Astrocyte (in vitro differentiated cells and primary cell): ENCODE data around the gene UCN2. TPM values are rescaled to one million over a fixed set of nuclear protein-coding genes. Genes with fewer than 3 reads are reported as not detected.

Experiments
- DNase-seq: peaks from one replicate; pipeline ENCODE4 v3.0.0-alpha.2; 2010; ENCODE audit warnings: low read depth
- FAIRE-seq: peaks from 2 replicates; lab custom pipeline; 2011; peaks lifted over from hg19 to GRCh38; lab: Jason Lieb, UNC
- H2AFZ ChIP-seq: 2 replicates; pipeline ENCODE4 v1.6.0; 2012; ENCODE audit warnings: low read depth, low read length, inconsistent platforms
- H3K27ac ChIP-seq: 2 replicates; pipeline ENCODE4 v1.5.1; 2011; ENCODE audit warnings: low read depth, low read length, inconsistent platforms
- H3K27me3 ChIP-seq: 2 replicates; pipeline ENCODE4 v1.6.0; 2011; ENCODE audit warnings: low read length, inconsistent platforms; ENCODE audit not compliant: insufficient read depth
- H3K36me3 ChIP-seq: 2 replicates; pipeline ENCODE4 v1.5.1; 2011; ENCODE audit warnings: low read length, inconsistent platforms; ENCODE audit not compliant: insufficient read depth
- H3K4me1 ChIP-seq: 2 replicates; pipeline ENCODE4 v1.5.1; 2011; ENCODE audit warnings: low read length, inconsistent platforms; ENCODE audit not compliant: insufficient read depth
- H3K4me2 ChIP-seq: 2 replicates; pipeline ENCODE4 v1.6.0; 2012; ENCODE audit warnings: low read length, inconsistent platforms
- H3K4me3 ChIP-seq: 2 replicates; pipeline ENCODE4 v1.5.1; 2011; ENCODE audit warnings: low read depth, mild to moderate bottlenecking, low read length, inconsistent platforms; ENCODE audit not compliant: insufficient read depth
- H3K79me2 ChIP-seq: 2 replicates; pipeline ENCODE4 v1.6.0; 2012; ENCODE audit warnings: mild to moderate bottlenecking, low read length, inconsistent platforms; ENCODE audit not compliant: insufficient read depth
- H3K9ac ChIP-seq: 2 replicates; pipeline ENCODE4 v1.6.0; 2012; ENCODE audit warnings: mild to moderate bottlenecking, low read length, inconsistent platforms
- H3K9me3 ChIP-seq: 2 replicates; pipeline ENCODE4 v1.5.1; 2012; ENCODE audit warnings: low read depth, mild to moderate bottlenecking, low read length, inconsistent platforms; ENCODE audit not compliant: insufficient read depth
- H4K20me1 ChIP-seq: 2 replicates; pipeline ENCODE4 v1.6.0; 2012; ENCODE audit warnings: low read length, inconsistent platforms; ENCODE audit not compliant: insufficient read depth
- H3K27ac Mint-ChIP-seq: one replicate; pipeline ENCODE4 v1.8.0; 2021; ENCODE audit warnings: mild to moderate bottlenecking, mixed read lengths; ENCODE audit not compliant: unreplicated experiment
- H3K27me3 Mint-ChIP-seq: one replicate; pipeline ENCODE4 v1.8.0; 2021; ENCODE audit warnings: low read depth, mixed read lengths; ENCODE audit not compliant: unreplicated experiment
- H3K36me3 Mint-ChIP-seq: one replicate; pipeline ENCODE4 v1.8.0; 2021; ENCODE audit warnings: low read depth, mixed read lengths; ENCODE audit not compliant: unreplicated experiment
- H3K4me1 Mint-ChIP-seq: one replicate; pipeline ENCODE4 v1.8.0; 2021; ENCODE audit warnings: low read depth, mixed read lengths; ENCODE audit not compliant: unreplicated experiment
- H3K4me3 Mint-ChIP-seq: one replicate; pipeline ENCODE4 v1.8.0; 2021; ENCODE audit warnings: mild to moderate bottlenecking, moderate library complexity, mixed read lengths; ENCODE audit not compliant: unreplicated experiment
- H3K9me3 Mint-ChIP-seq: one replicate; pipeline ENCODE4 v1.8.0; 2021; ENCODE audit warnings: mild to moderate bottlenecking, mixed read lengths; ENCODE audit not compliant: unreplicated experiment
- CTCF ChIP-seq: IDR thresholded peaks from 2 replicates; pipeline ENCODE4 v1.5.1; 2011; ENCODE audit warnings: low read depth, mild to moderate bottlenecking, inconsistent platforms, low read length, moderate library complexity; ENCODE audit not compliant: insufficient read depth
- EZH2 ChIP-seq: IDR thresholded peaks from 2 replicates; pipeline ENCODE4 v1.6.1; 2012; ENCODE audit warnings: mild to moderate bottlenecking, low read length, inconsistent platforms; ENCODE audit not compliant: insufficient read depth
- total RNA-seq: library from RNA; stranded (reverse); gene quantifications from 2 replicates; pipeline ENCODE4 v1.2.1, GENCODE V29; 2021

Gene UCN2
- total RNA-seq, 1 donor from 2014 or later = 3.3 TPM

- Histone ChIP-seq H3K4me2 (no peak overlapping the region), H3K36me3 (peaks cover 57% of the 10 kb centered on the region), H4K20me1 (peaks cover 32% of the 10 kb centered on the region), H2AFZ (no peak overlapping the region), H3K27ac (no peak overlapping the region), H3K4me1 (peaks cover 35% of the 10 kb centered on the region), H3K9ac (no peak overlapping the region), H3K27me3 (no peaks in the 10 kb centered on the region), H3K4me3 (no peak overlapping the region), H3K79me2 (peaks cover 28% of the 10 kb centered on the region), H3K9me3 (no peaks in the 10 kb centered on the region)
- no peak for DNase-seq
- Mint-ChIP-seq H3K9me3 (no peaks in the 10 kb centered on the region), H3K4me1 (peaks cover 33% of the 10 kb centered on the region), H3K36me3 (peaks cover 22% of the 10 kb centered on the region), H3K4me3 (no peak overlapping the region), H3K27me3 (no peaks in the 10 kb centered on the region), H3K27ac (no peak overlapping the region)
- TF ChIP-seq CTCF (no peak), EZH2 (no peak)
- FAIRE-seq = no peak
Observed at GRCh38 chr3:48601622-48601994, 38.0 kb upstream of the UCN2 start.

DNA sequence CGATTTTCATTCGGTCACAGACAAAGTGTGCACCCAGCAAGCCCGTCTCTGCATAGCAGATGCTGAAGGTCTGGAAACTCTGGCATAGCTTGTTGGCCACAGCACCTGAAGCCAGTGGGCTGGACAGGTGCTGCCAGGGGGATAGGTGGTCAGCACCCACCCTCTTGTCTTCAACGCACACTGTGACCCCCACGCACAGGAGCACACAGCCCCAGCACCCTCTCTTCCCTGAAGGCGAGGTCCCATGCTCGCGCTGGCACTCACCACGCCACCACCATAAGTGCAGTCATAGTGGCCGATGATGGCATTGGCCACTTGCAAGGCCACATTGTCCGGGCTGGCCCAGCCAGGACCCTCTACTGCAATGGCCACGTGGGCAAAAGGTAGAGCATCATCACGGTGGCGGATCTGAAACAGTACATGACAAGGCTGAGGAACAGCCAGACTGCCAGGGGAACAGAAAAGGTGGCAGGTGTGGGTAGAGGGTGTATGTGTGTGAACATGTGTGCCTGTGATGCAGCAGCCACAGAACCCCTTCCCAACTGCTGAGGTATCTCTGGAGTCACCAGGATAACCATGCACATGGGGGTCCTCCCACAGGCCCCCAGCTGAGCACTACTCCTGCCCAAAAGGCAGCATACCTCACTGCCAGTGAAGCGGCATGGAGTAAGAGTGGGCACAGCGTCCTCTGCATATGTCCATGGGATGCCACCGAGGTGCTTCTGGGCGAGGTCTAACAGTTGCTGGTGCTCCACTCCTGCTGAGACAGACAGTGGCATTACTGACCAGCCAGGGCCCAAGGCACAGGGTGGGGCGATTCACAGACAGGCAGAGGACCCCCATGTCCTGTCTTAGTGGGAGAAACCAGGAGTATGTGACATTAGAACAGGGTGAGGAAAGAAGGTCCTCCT, 37.4 kb upstream of the UCN2 start:
- Histone ChIP-seq H2AFZ (no peak overlapping the region), H3K27ac (no peak overlapping the region), H3K9ac (no peak overlapping the region), H3K4me3 (no peak overlapping the region), H4K20me1 (peaks cover 31% of the 10 kb centered on the region), H3K9me3 (no peaks in the 10 kb centered on the region), H3K4me2 (no peak overlapping the region), H3K36me3 (peaks cover 56% of the 10 kb centered on the region), H3K79me2 (peaks cover 25% of the 10 kb centered on the region), H3K4me1 (peaks cover 41% of the 10 kb centered on the region), H3K27me3 (no peaks in the 10 kb centered on the region)
- Mint-ChIP-seq H3K4me1 (peaks cover 40% of the 10 kb centered on the region), H3K27me3 (no peaks in the 10 kb centered on the region), H3K9me3 (no peaks in the 10 kb centered on the region), H3K4me3 (no peak overlapping the region), H3K36me3 (peaks cover 22% of the 10 kb centered on the region), H3K27ac (no peak overlapping the region)
- no peak for TF ChIP-seq EZH2
- no peak for TF ChIP-seq CTCF
- no peak for DNase-seq
- FAIRE-seq = no peak
